ENCODE data around the gene TAPBPL.
"Not testable (repeated sequence)": the region's sequence is repeated elsewhere in the genome, so short reads cannot be mapped to it uniquely, and the experiment has no call there.

TAPBPL gene

DNA sequence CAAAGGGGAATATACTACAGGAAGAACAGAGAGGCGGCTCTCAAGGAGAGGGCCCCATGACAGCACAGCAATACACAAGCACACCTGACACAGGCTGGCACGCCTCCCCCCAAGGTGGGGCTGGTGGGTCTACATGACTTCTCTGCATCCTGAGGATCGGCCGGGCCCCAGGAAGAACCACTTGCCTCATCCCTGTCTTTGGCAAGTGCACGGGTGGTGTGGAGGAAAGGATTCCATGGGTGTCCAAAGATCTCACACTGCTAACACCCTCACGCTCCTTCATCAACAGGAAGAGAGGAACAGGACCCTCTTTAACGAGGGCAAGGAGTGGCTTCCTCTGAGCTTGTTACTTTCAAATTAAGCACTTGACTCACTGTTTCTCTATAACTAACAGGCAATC lies 11.4 kb downstream of the TAPBPL start:
- no peak for DNase-seq

DNA sequence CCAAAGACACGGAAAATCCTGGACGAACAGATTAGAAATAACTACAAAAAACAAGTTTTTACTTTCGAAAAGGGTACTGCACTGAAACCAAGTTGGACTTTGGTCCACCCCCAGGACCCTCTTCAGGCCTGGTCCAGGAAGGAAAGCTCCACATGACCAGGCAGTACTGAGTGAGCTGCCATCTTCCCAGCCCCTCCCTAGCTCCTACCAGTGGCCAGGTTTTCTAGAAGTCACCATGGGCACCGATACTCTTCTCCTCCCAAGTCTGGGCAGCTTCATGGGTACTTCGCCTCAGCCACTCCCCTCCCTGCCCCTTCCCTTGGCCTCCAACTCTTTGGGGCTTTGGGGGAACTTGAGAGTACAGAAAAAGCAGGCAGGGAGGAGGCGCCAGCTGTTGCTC lies 12.0 kb downstream of the TAPBPL start:
- DNase-seq: no peak

DNA sequence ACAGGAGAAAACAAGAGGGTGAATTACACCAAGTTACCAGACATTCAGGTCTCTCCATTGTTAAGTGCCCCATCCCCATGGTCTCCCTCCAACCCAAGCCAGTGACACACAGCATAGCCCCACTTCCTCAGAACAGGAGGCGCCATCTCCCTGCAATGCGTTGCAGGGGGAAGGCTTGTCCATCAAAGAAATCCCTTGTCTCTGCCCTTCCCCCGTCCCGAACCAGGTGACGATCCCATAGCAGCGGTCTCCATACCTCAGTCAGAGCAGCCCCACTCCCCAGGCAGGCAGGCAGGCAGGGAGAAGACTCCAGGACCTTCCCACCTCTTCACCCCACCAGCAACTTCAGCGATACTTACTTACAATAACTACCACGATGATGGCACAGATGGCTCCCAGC lies 12.7 kb downstream of the TAPBPL start:
- no peak for DNase-seq

DNA sequence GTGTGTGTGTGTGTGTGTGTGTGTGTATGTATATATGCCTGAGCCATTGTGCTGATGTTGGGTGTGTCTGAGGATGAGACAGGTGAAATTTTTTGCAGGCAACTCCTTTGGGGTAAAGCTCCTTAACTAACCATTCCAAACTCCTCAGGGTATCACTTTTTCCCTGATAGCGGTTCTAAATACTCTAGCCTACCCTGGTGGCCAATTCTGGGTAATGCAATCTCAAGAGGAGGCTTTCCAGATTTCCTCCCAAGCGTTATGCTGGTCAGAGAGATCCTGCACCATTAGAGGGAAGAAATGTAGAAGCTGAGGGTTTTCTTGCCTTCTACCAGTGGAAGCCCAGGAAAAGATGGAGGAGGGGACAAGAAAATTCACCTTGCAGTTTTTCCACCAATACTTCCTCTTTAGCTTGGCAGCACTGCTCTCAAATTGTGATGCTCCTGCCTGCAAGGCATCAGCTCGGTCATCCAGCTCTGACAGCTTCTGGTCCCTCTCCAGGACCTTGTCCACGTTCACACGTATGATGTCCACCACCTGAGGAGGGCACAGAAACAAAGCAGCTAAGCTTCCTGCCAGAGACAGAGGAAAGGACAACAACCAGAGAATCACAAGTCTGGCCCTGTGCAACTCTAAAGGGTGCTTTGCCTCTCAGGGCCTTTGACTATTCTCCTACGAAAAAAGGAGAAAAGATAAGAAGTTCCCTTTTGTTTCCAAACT lies 13.8 kb downstream of the TAPBPL start:
- DNase-seq: peak; percentile 53 to 80 (median 70)

DNA sequence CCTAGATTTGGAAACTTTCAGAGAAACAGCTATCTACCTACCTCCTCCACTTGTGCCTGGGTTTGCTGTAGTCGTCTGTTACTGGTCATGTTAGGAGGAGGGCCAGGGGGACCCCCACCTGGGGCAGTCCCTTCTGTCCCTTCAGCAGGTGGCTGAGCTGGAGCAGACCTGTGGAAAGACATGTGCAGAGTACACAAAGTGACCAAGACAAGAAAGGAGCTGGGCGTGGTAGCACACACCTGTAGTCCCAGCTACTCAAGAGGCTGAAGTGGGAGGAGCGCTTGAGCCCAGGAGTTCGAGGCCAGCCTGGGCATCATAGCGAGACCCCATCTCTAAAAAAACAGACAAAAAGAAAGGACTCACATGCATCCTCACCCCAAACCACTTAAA lies 14.3 kb downstream of the TAPBPL start:
- DNase-seq: no peak

DNA sequence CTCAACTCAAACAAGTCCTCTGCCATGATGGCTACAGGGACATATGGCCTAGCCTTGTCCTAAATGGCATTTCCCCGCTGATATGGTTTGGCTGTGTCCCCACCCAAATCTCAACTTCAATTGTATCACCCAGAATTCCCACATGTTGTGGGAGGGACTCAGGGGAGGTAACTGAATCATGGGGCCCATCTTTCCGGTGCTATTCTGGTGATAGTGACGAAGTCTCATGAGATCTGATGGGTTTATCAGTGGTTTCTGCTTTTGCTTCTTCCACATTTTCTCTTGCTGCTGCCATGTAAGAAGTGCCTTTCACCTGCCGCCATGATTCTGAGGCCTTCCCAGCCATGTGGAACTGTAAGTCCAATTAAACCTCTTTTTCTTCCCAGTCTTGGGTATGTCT lies 14.9 kb downstream of the TAPBPL start:
- not testable (repeated sequence) for DNase-seq

DNA sequence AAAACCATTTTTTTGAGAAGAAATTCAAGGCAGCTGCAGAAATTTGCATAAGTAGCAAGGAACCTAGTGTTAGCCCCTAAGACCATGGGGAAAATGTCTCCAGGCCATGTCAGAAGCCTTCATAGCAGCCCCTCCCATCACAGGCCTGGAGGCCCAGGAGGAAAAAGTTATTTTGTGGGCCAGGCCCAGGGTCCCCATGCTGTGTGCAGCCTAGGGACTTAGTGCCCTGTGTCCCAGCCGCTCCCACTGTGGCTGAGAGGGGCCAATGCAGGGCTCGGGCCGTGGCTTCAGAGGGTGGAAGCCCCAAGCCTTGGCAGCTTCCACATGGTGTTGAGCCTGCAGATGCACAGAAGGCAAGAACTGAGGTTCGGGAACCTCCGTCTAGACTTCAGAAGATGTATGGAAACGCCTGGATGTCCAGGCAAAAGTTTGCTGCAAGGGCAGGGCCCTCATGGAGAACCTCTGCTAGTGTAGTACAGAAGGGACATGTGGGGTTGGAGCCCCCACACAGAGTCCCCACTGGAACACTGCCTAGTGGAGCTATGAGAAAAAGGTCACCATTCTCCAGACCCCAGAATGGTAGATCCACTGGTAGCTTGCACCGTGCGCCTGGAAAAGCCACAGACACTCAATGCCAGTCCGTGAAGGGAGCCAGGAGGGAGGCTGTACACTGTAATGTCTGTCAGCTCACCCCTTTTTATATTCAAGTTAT lies 15.9 kb downstream of the TAPBPL start:
- not testable (repeated sequence) for DNase-seq

DNA sequence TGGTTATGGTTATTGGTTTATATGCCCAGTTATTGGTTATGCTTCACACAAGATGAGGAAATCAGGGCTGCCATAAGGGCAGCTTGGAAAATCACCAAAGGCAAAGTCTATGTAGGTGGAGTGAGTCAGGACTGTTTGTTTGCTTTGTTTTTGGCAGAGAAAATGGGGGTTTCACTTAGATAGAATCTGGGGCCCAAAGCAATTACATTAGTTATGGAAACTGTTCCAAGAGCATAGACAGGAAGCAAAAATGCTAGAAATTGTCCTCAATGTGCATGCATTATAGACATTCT lies 16.4 kb downstream of the TAPBPL start:
- DNase-seq: no peak

DNA sequence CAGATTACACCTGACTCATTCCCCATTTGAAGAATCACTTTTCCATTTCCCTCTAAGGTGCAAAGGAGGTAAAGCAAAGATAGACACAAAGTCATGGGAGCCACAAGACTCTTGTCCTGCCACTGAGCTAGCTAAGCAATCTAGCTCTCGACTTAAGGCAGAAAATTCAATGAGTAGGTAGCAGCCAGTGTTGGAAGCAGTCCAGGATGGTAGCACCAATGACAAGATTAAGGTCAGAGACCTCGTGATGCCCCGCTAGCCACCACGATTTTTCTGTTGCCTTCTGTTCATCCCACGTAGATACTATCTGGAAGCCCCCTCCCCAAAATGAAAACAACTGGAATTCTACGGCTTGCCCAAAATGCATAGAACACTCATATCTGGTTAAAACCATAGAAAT lies 17.2 kb downstream of the TAPBPL start:
- no peak for DNase-seq

DNA sequence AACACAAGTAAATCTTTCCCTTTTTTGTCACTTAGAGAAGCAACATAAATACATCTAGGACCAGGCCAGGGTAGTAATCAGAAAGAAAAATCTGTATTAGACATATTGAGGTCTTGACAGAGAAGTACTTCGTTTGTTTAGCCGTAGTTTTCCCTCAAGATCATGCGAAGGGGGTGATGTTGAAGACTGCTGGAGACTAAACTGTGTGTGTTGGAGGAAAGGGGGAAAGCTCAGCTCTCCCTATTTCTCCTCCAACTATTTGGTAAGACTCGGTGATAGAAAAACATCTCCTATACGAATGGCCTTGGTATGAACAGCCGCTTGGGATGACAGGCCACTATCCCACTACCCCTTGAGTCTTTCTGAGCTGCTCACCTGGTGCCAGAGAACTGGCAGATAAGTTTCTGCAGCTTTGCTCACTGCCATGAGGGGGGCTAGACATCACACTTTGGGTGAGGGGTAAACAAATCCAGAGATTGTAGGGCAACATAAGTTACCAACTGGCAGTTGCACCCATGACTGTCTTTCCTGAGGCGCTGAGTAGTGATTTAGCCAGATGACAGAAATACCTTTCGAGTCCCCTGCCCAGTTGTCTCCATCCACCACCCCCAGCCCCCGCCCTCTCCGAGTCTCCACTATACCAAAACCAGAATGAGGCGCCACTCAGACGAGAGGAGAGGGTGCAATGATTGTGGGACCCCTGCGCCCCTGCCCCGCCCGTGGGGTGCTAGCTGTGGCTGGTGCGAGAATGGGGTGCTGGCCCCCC lies 17.9 kb downstream of the TAPBPL start:
- peak in 2 of 3 experiments; percentile 64 to 69 for DNase-seq

DNA sequence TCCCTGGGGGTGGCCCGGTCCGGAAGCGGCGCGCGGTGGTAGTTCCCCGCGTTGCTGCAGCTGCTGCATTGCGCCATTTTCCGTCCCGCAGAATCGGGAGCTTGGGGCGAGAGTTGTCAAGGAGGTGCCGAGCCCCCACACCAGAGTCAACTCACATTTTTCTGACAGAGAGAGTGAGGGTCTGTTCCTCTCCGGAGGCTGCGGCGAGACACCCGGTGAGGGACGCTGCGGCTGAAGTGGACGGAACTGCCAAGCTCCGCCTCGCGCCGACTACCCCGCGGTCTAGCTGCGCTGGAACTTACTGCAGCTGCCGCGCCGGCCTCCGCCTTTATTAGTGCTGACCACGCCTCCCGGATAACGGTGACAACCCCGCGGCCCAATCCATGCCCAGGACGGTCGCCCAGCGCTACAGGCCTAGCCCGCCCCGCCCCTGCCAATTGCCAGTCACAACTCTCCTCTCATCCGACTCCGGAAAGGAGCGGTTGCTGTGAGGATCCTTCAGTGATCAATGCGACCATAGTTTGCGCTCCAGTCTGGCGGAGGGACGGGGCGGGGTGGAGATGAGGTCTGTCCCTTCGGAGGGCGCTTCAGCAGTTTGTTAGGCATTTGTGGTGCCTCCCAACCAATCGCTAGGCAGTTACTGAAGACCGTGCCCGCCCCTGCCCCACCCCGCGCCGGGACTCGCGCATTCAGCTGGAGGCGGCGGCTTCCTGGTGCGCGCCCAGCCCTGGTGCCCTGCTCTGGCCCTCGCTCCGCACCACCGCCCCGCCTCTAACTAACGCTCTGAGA lies 18.7 kb downstream of the TAPBPL start, which contains the start of gene VAMP1:
TSS of gene VAMP1 (minus strand) at position 303 of the 789 bp plus-strand sequence. CDS start at position 157, 146 bp downstream.
- DNase-seq: peak; percentile 96 to 100 (median 98)

DNA sequence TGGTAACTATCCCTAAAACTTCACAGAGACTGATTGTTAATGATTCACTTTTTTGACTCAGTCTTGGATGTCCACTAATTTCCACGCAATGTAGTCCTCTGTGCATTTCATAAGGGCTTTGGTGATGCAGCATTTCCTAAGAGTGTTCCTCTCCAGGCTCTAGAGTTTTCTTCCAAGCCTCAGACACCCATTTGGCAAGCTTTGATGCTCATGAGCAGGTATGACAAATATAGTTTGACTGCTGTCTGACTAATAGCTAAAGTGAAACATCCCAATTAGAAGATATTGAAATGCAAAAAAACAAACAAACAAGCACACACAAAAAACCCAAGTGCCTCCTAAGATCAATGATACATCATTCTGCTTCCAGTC lies 20.1 kb downstream of the TAPBPL start:
- DNase-seq: no peak

DNA sequence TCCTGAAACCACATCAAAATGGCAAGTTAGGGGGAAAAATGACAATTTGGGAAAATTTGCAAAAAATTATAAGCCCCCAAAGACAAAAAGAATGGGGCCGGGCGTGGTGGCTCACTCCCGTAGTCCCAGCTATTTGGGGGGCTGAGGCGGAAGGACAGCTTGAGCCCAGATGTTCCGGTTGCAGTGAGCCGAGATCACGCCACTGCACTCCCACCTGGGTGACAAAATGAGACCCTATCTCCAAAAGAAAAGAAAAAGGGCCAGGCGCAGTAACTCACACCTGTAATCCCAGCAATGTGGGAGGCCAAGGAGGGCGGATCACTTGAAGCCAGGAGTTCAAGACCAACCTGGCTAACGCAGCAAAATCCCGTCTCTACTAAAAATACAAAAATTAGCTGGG lies 20.6 kb downstream of the TAPBPL start:
- DNase-seq: no peak

DNA sequence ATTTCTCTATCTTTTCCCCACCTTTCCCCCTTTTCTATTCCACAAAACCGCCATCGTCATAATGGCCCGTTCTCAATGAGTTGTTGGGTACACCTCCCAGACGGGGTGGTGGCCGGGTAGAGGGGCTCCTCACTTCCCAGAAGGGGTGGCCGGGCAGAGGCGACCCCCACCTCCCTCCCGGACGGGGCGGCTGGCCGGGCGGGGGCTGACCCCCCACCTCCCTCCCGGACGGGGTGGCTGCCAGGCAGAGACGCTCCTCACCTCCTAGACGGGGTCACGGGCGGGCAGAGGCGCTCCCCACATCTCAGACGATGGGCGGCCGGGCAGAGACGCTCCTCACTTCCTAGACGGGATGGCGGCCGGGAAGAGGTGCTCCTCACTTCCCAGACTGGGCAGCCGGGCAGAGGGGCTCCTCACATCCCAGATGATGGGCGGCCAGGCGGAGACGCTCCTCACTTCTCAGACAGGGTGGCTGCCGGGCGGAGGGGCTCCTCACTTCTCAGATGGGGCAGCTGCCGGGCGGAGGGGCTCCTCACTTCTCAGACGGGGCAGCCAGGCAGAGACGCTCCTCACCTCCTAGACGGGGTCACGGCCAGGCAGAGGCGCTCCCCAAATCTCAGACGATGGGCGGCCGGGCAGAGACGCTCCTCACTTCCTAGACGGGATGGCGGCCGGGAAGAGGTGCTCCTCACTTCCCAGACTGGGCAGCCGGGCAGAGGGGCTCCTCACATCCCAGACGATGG lies 23.6 kb downstream of the TAPBPL start:
- DNase-seq: not testable (repeated sequence)

DNA sequence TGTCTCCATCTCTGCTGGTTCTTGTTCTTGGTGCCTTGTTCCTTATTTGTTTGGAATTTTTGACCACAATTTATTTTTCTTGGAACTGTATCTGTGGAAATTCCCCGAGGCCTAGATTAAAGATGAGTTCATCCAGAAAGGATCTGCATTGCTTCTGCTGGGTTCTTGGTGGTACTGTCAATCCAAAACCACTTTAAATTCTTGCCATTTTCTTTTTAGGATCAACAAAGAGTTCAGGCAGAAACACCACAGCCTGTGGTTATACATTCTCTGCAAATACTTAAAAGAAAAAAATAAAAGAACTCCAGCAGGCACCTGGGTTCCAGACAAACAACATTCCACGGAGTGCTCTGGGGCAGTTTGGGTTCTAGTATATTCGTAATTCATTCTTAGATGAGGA lies 24.6 kb downstream of the TAPBPL start:
- DNase-seq: no peak

DNA sequence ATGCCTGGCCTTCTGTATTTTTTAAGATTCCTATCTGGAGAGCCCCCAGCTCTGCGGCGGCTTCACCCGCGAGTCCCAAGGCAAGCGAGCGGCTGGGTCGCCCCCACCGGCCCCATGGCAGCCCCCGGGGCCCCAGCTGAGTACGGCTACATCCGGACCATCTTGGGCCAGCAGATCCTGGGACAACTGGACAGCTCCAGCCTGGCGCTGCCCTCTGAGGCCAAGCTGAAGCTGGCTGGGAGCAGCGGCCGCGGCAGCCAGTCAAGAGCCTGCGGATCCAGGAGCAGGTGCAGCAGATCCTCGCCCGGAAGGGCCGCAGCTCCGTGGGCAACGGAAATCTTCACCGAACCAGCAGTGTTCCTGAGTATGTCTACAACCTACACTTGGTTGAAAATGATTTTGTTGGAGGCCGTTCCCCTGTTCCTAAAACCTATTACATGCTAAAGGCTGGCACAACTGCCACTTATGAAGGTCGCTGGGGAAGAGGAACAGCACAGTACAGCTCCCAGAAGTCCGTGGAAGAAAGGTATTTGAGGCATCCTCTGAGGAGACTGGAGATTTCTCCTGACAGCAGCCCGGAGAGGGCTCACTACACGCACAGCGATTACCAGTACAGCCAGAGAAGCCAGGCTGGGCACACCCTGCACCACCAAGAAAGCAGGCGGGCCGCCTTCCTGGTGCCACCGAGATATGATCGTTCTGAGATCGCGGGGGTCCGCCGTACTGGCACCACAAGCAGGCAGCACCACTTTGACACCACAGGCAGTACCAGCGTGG lies 25.9 kb downstream of the TAPBPL start:
- not testable (repeated sequence) for DNase-seq

DNA sequence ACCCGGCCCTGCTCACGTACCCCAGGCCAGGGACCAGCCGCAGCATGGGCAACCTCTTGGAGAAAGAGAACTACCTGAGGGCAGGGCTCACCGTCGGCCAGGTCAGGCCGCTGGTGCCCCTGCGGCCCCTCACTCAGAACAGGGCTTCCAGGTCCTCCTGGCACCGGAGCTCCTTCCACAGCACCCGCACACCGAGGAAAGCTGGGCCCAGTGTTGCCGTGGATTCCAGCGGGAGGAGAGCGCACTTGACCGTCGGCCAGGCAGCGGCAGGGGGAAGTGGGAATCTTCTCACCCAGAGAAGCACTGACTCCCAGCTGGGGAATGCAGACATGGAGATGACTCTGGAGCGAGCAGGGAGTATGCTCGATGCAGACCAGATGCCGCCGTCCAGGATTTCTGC lies 26.6 kb downstream of the TAPBPL start:
- no peak for DNase-seq

DNA sequence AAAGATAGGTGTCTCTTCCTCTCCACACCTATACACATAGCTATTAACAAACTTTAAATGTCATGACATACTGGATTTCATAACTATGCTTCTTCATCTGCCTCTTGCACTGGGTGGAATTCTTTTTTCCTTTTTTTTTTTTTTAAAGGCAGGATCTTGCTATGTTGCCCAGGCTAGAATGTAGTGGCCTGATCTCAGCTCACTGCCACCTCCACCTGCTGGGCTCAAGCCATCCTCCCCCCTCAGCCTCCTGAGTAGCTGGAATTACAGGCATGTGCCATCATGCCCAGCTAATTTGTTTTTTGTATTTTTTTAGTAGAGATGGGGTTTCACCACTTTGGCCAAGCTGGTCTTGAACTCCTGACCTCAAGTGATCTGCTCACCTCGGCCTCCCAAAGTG lies 36.4 kb downstream of the TAPBPL start:
- no peak for DNase-seq

DNA sequence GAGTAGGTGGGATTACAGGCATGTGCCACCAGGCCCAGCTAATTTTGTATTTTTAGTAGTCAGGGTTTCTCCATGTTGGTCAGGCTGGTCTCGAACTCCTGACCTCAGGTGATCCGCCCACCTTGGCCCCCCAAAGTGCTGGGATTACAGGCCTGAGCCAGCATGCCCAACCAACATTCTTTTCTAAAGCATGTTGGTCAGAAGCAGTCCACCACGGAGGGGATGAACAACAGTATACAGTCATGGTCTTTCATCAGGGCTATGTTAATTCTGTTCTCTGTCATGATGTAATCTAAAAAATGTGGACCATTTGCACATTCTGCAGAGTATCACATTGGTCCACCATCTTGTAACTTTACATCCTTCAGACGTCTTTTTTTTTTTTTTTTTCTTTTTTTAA lies 37.6 kb downstream of the TAPBPL start:
- DNase-seq: no peak

DNA sequence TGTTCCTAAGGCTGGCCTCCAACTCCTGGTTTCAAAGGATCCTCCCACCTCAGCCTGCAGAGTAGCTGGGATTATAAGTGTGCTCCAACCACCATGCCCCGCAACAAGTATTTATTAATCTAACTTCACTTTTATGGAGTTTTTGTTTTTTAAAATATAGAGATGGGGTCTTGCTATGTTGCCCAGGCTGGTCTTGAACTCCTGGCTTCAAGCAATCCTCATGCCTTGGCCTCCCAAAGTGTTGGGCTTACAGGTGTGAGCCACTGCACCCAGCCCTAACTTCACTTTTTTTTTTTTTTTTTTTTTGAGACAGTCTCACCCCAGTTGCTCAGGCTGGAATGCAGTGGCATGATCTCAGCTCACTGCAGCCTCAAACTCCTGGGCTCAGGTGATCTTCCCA lies 38.8 kb downstream of the TAPBPL start:
- DNase-seq: not testable (repeated sequence)

DNA sequence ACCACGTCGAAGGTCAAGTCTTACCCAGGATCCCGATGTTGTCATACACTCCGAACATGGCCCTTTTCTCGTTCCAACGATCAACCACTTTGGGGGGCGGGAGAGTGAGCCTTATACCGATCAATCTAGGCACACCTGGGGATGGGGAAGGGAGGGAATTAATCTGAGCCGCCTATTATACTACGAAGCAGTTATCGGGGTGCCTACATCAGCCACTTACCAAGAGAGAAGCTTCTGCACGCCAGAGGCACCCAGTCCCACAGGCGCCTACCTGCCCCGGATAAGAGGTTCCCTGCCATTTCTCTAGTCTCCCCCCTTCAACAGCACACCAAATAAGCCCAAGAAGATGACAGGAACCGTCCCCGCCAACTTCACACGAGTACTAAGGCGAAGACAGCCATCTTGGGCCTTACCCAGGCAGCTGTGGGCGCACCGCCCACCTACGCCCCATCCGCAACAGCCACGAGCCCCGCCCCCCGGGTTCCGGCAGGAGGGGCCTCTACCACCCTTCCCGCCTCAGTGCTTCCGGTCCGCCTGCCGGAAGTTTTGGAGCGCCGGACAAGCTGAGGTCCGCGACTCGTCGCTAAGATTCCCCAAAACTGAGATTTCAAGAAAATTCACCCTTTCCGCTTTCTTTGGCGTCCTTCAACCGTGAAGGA lies 41.1 kb downstream of the TAPBPL start, which contains the start of gene MRPL51:
TSS of gene MRPL51 (minus strand) at position 425 of the 659 bp plus-strand sequence. CDS start at position 299, 126 bp downstream.
- DNase-seq: peak; percentile 95 to 97 (median 96)

All from NCI-H1417 (cell line).